IMR-90 (cell line): ENCODE measurements around the gene FRAS1. TPM values are rescaled to one million over a fixed set of nuclear protein-coding genes. Genes with fewer than 3 reads are reported as not detected.

Source experiments
- ATAC-seq: fragments of 200-7000 bp; cut with Tn5 transposase; 2 replicates; pipeline ENCODE4 v1.9.1; 2020; ENCODE audit warnings: low read depth, mild to moderate bottlenecking, moderate library complexity
- BruUV-seq: library from RNA; stranded (reverse); fragments of 400-500 nt; replicated peaks from 2 replicates; lab custom pipeline; 2021; lab: Mats Ljungman, UMichigan
- CTCF ChIA-PET: fragments of 300-600 bp; formaldehyde crosslinking; extraction: SDS; loops from one replicate; lab custom pipeline; 2021; ENCODE audit warnings: antibody characterized with exemption; lab: Yijun Ruan, JAX
- POLR2A ChIA-PET: fragments of 300-600 bp; sonication (Branson Sonifier 250); formaldehyde crosslinking; loops from one replicate; lab custom pipeline; 2022; ENCODE audit warnings: antibody characterized with exemption; ENCODE audit not compliant: unreplicated experiment; lab: Charles Lee
- DNase-seq: peaks from one replicate; pipeline ENCODE4 v3.0.0; 2013
- H2AFZ ChIP-seq: replicated peaks from 2 replicates; pipeline ENCODE3; 2013; ENCODE audit warnings: low read length, mild to moderate bottlenecking; ENCODE audit not compliant: poor library complexity
- H2AK5ac ChIP-seq: 2 replicates; pipeline ENCODE4 v1.6.1; 2013; ENCODE audit warnings: low read depth, low read length, inconsistent platforms
- H2AK9ac ChIP-seq: replicated peaks from 2 replicates; pipeline ENCODE3; 2013; ENCODE audit warnings: mild to moderate bottlenecking, low read depth, low read length, moderate library complexity; ENCODE audit not compliant: poor library complexity
- H2BK120ac ChIP-seq: 2 replicates; pipeline ENCODE4 v1.6.1; 2013; ENCODE audit warnings: low read depth, low read length, inconsistent platforms
- H2BK15ac ChIP-seq: 3 replicates; pipeline ENCODE4 v1.6.1; 2013; ENCODE audit warnings: low read depth, low read length, inconsistent platforms
- H2BK20ac ChIP-seq: 2 replicates; pipeline ENCODE4 v1.6.1; 2013; ENCODE audit warnings: low read depth, mild to moderate bottlenecking, inconsistent platforms, low read length, moderate library complexity
- H2BK5ac ChIP-seq: 2 replicates; pipeline ENCODE4 v1.6.1; 2013; ENCODE audit warnings: mild to moderate bottlenecking, low read depth, low read length, inconsistent platforms; ENCODE audit not compliant: poor library complexity, severe bottlenecking
- H3K14ac ChIP-seq: replicated peaks from 2 replicates; pipeline ENCODE4 v1.6.1; 2013; ENCODE audit warnings: low read depth, low read length, inconsistent platforms
- H3K18ac ChIP-seq: 2 replicates; pipeline ENCODE4 v1.6.1; 2013; ENCODE audit warnings: low read depth, low read length, control low read depth
- H3K23ac ChIP-seq: 2 replicates; pipeline ENCODE4 v1.6.1; 2013; ENCODE audit warnings: low read depth, low read length, inconsistent platforms
- H3K27ac ChIP-seq: 2 replicates; pipeline ENCODE4 v1.5.1; 2013; ENCODE audit warnings: mild to moderate bottlenecking, control low read depth, low read length; ENCODE audit not compliant: insufficient read depth
- H3K27me3 ChIP-seq: 2 replicates; pipeline ENCODE4 v1.6.1; 2013; ENCODE audit warnings: low read length; ENCODE audit not compliant: control insufficient read depth, insufficient read depth
- H3K36me3 ChIP-seq: 2 replicates; pipeline ENCODE4 v1.6.1; 2013; ENCODE audit warnings: low read length, mixed read lengths; ENCODE audit not compliant: control insufficient read depth, insufficient read depth
- H3K4ac ChIP-seq: 2 replicates; pipeline ENCODE4 v1.6.1; 2013; ENCODE audit warnings: low read depth, low read length, inconsistent platforms
- H3K4me1 ChIP-seq: 2 replicates; pipeline ENCODE4 v1.6.1; 2013; ENCODE audit warnings: low read length, mixed read lengths; ENCODE audit not compliant: control insufficient read depth, insufficient read depth
- H3K4me2 ChIP-seq: 2 replicates; pipeline ENCODE4 v1.6.1; 2013; ENCODE audit warnings: low read depth, mild to moderate bottlenecking, control low read depth, low read length, moderate library complexity
- H3K4me3 ChIP-seq: 2 replicates; pipeline ENCODE4 v1.5.1; 2013; ENCODE audit warnings: low read depth, mild to moderate bottlenecking, control low read depth, low read length, moderate library complexity; ENCODE audit not compliant: insufficient read depth
- H3K56ac ChIP-seq: 2 replicates; pipeline ENCODE4 v1.6.1; 2013; ENCODE audit warnings: low read length, inconsistent platforms; ENCODE audit not compliant: insufficient read depth; ENCODE audit errors: extremely low read depth
- H3K79me1 ChIP-seq, 2 experiments: 2 replicates each; pipeline ENCODE4 v1.6.1; 2013; ENCODE audit warnings: low read length in 2 of 2, inconsistent platforms in 1 of 2, low read depth in 1 of 2
- H3K9ac ChIP-seq: 2 replicates; pipeline ENCODE4 v1.6.1; 2013; ENCODE audit warnings: low read depth, low read length, control low read depth
- H3K9me1 ChIP-seq: 2 replicates; pipeline ENCODE4 v1.6.1; 2013; ENCODE audit warnings: low read length, inconsistent platforms; ENCODE audit not compliant: insufficient read depth
- H3K9me3 ChIP-seq: 2 replicates; pipeline ENCODE4 v1.6.1; 2013; ENCODE audit warnings: low read length; ENCODE audit not compliant: control insufficient read depth, insufficient read depth
- H4K20me1 ChIP-seq: 2 replicates; pipeline ENCODE4 v1.6.1; 2013; ENCODE audit warnings: low read length, inconsistent platforms; ENCODE audit not compliant: insufficient read depth
- H4K5ac ChIP-seq: 2 replicates; pipeline ENCODE4 v1.6.1; 2013; ENCODE audit warnings: mild to moderate bottlenecking, low read depth, low read length, control low read depth
- H4K8ac ChIP-seq, 2 experiments: 2 replicates each; pipeline ENCODE4 v1.6.1; 2013; ENCODE audit warnings: low read depth in 2 of 2, low read length in 2 of 2, control low read depth in 1 of 2, inconsistent platforms in 1 of 2
- H4K91ac ChIP-seq: 2 replicates; pipeline ENCODE4 v1.6.1; 2013; ENCODE audit warnings: low read depth, low read length, inconsistent platforms; ENCODE audit not compliant: insufficient read depth
- CHD1 ChIP-seq: IDR thresholded peaks from 2 replicates; pipeline ENCODE4 v1.6.1; 2012; ENCODE audit warnings: low read depth, low read length, improper control_type of control experiment
- ELK1 ChIP-seq: fragments of 150-350 bp; IDR thresholded peaks from 2 replicates; pipeline ENCODE4 v1.6.1; 2016; ENCODE audit warnings: low read depth, mild to moderate bottlenecking, low read length, moderate library complexity, borderline replicate concordance
- FOS ChIP-seq: fragments of 150-350 bp; IDR thresholded peaks from 2 replicates; pipeline ENCODE4 v1.6.1; 2016; ENCODE audit warnings: low read depth, low read length
- RCOR1 ChIP-seq: IDR thresholded peaks from 2 replicates; pipeline ENCODE4 v1.6.1; 2012; ENCODE audit warnings: mild to moderate bottlenecking, low read length, improper control_type of control experiment; ENCODE audit not compliant: insufficient replicate concordance
- RFX5 ChIP-seq: IDR thresholded peaks from 2 replicates; pipeline ENCODE4 v1.8.0; 2012; ENCODE audit warnings: low read depth, mild to moderate bottlenecking, low read length, moderate library complexity
- WGBS, 2 experiments: methylation state at CpG; one replicate each; pipeline versions ENCODE4 v1.1.5 to v1.1.7; 2013; ENCODE audit warnings: missing lambda C conversion rate in 2 of 2; ENCODE audit not compliant: insufficient read length in 1 of 2; ENCODE audit errors: extremely low coverage in 2 of 2; 5-methylcytosine and 5-hydroxymethylcytosine counted together
- dilution Hi-C: fragments of 300-500 bp; cut with HindIII; formaldehyde crosslinking; loops from one replicate; pipeline ENCODE4 v1.14.3; 2018; ENCODE audit warnings: low sequenced_read_pairs; ENCODE audit not compliant: unreplicated experiment
- in situ Hi-C: fragments of 300-500 bp; cut with MboI; formaldehyde crosslinking; loops from 3 replicates; pipeline ENCODE4 v1.14.3; 2019; ENCODE audit warnings: low sequenced_read_pairs, inconsistent platforms, mixed read lengths
- intact Hi-C: fragments of 100-400 bp; cut with micrococcal nuclease; formaldehyde crosslinking; loops from 2 replicates; pipeline ENCODE4 v1.10.0; 2022
- polyA plus RNA-seq, 3 experiments: library from polyadenylated mRNA; depleted of rRNA; stranded (reverse); fragments of >200 nt; gene quantifications; 2 replicates each; pipeline ENCODE4 v1.2.3, GENCODE V29; 2012; ENCODE audit warnings: low replicate concordance in 1 of 3
- total RNA-seq: library from RNA; depleted of rRNA; stranded (reverse); fragments of >200 nt; gene quantifications from 2 replicates; pipeline ENCODE4 v1.2.3, GENCODE V29; 2012
- TF ChIP-seq, protein P1 (sequence below): fragments of 150-350 bp; IDR thresholded peaks from 2 replicates; pipeline ENCODE4 v1.6.1; 2017; ENCODE audit warnings: mild to moderate bottlenecking, antibody characterized with exemption, low read length, low read depth

The FRAS1 gene
- total and polyA plus RNA-seq, 2 of the 4 experiments (the other 2 are of a cell fraction), result under 0.01 to 0.03 TPM

GRCh38 chr4:78171482-78171881 lies 114.4 kb downstream of the FRAS1 start:
- Histone ChIP-seq H2BK5ac (no peak overlapping the region), H3K27me3 (no peaks in the 10 kb centered on the region; the same call in 1 of the 2 replicates), H2AK5ac (no peak overlapping the region), H4K5ac (no peak overlapping the region), H3K14ac (no peak overlapping the region), H3K9me1 (no peaks in the 10 kb centered on the region), H2BK120ac (no peak overlapping the region), H3K56ac (no peak overlapping the region), H3K79me1 (no peaks in the 10 kb centered on the region), H2BK15ac (no peak overlapping the region), H2AK9ac (no peak overlapping the region), H3K36me3 (no peaks in the 10 kb centered on the region), H3K4me3 (no peak overlapping the region), H3K4ac (no peak overlapping the region), H3K23ac (no peak overlapping the region), H3K9me3 (no peaks in the 10 kb centered on the region), H4K8ac (no peak overlapping the region), H2AFZ (no peak overlapping the region), H4K91ac (no peak overlapping the region), H3K27ac (no peak overlapping the region), H3K4me1 (no peaks in the 10 kb centered on the region), H3K9ac (no peak overlapping the region), H4K20me1 (no peaks in the 10 kb centered on the region), H2BK20ac (no peak overlapping the region), H3K18ac (no peak overlapping the region), H3K4me2 (no peak overlapping the region)
- WGBS, 2 experiments, result 69% methylated on average over 5 of the region's 6 CpGs; no CpG with 5 or more reads in 1 of the 2 experiments
- ChIA-PET CTCF (no interaction called here), POLR2A (no interaction called here)
- intact Hi-C loops (no loop called here), in situ Hi-C loops (no loop called here), dilution Hi-C loops (no loop called here)
- no peak for TF ChIP-seq CHD1
- TF ChIP-seq FOS, result no peak
- TF ChIP-seq, protein P1, sequence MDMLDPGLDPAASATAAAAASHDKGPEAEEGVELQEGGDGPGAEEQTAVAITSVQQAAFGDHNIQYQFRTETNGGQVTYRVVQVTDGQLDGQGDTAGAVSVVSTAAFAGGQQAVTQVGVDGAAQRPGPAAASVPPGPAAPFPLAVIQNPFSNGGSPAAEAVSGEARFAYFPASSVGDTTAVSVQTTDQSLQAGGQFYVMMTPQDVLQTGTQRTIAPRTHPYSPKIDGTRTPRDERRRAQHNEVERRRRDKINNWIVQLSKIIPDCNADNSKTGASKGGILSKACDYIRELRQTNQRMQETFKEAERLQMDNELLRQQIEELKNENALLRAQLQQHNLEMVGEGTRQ, result no peak
- no peak for TF ChIP-seq ELK1
- TF ChIP-seq RFX5, result no peak
- no peak for TF ChIP-seq RCOR1
- ATAC-seq (no peak), DNase-seq (no peak)
- BruUV-seq, result no TSS peak
